ENCODE measurements around the gene OR5AU1. TPM values are rescaled to one million over a fixed set of nuclear protein-coding genes. Genes with fewer than 3 reads are reported as not detected.

OR5AU1 gene
- total RNA-seq, 1 donor from 2014 or later, result not detected

- DNase-seq (ENCODE audit: low read depth), result no peak
These were observed 15.3 kb upstream of the OR5AU1 start for GRCh38 chr14:21171128-21171527.

- no peak for DNase-seq (ENCODE audit: low read depth)
These were observed 13.7 kb upstream of the OR5AU1 start for GRCh38 chr14:21169573-21169972.

GRCh38 chr14:21168055-21168454 is 12.2 kb upstream of the OR5AU1 start:
- DNase-seq (ENCODE audit: low read depth), result peak; percentile 23

- peak; percentile 4 for DNase-seq (ENCODE audit: low read depth)
These were observed 9.8 kb upstream of the OR5AU1 start for GRCh38 chr14:21165670-21166069.

GRCh38 chr14:21165002-21165605 is 9.2 kb upstream of the OR5AU1 start:
- DNase-seq (ENCODE audit: low read depth), result peak; percentile 1

- DNase-seq (ENCODE audit: low read depth), result no peak
These were observed 8.0 kb upstream of the OR5AU1 start for GRCh38 chr14:21163871-21164291.

- no peak for DNase-seq (ENCODE audit: low read depth)
These were observed 6.2 kb upstream of the OR5AU1 start for GRCh38 chr14:21162081-21162480.

GRCh38 chr14:21160061-21160610 is 4.3 kb upstream of the OR5AU1 start:
- DNase-seq (ENCODE audit: low read depth), result no peak

GRCh38 chr14:21158175-21158574 is 2.3 kb upstream of the OR5AU1 start:
- peak; percentile 3 for DNase-seq (ENCODE audit: low read depth)

GRCh38 chr14:21149641-21150367 is 6.1 kb downstream of the OR5AU1 start:
- DNase-seq (ENCODE audit: low read depth), result no peak

GRCh38 chr14:21145437-21145836 is 10.4 kb downstream of the OR5AU1 start:
- no peak for DNase-seq (ENCODE audit: low read depth)

- no peak for DNase-seq (ENCODE audit: low read depth)
These were observed 13.5 kb downstream of the OR5AU1 start for GRCh38 chr14:21142357-21142756.

GRCh38 chr14:21136024-21136423 is 19.8 kb downstream of the OR5AU1 start:
- DNase-seq (ENCODE audit: low read depth), result peak; percentile 18

GRCh38 chr14:21133901-21134300 is 22.0 kb downstream of the OR5AU1 start:
- no peak for DNase-seq (ENCODE audit: low read depth)

GRCh38 chr14:21123429-21123828 is 32.4 kb downstream of the OR5AU1 start:
- no peak for DNase-seq (ENCODE audit: low read depth)

- DNase-seq (ENCODE audit: low read depth), result no peak
These were observed 34.7 kb downstream of the OR5AU1 start for GRCh38 chr14:21121122-21121521.

GRCh38 chr14:21120686-21121085 is 35.2 kb downstream of the OR5AU1 start:
- no peak for DNase-seq (ENCODE audit: low read depth)

- DNase-seq (ENCODE audit: low read depth), result no peak
These were observed 36.9 kb downstream of the OR5AU1 start for GRCh38 chr14:21118933-21119332.

GRCh38 chr14:21113369-21113768 is 42.5 kb downstream of the OR5AU1 start:
- no peak for DNase-seq (ENCODE audit: low read depth)

- DNase-seq (ENCODE audit: low read depth), result no peak
These were observed 43.6 kb downstream of the OR5AU1 start for GRCh38 chr14:21112255-21112654.

- peak; percentile 59 for DNase-seq (ENCODE audit: low read depth)
These were observed 46.3 kb downstream of the OR5AU1 start for GRCh38 chr14:21109377-21110138.

- no peak for DNase-seq (ENCODE audit: low read depth)
These were observed 47.1 kb downstream of the OR5AU1 start for GRCh38 chr14:21108791-21109190.
